ENCODE data around the gene HOXA10.

The HOXA10 gene

DNA sequence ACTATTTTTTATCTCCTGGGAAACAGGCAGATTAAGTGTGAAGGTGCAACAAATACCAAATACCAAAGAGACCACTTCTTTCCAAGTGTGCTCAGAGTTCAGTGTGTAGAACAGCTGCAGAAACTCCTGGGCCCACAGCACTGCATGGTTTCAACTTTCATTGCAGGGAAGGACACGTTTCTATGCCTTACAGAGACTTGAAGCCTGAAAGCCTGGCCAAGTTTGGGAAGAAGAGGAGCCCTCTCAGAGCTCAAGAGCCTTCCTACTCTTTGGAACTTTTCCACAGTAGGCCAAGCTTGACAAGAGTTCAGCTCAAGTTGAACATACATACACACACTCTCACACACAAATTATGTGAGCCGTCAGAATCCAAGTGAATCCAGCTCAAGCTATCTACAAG, 46.1 kb downstream of the HOXA10 start:
- DNase-seq = no peak

DNA sequence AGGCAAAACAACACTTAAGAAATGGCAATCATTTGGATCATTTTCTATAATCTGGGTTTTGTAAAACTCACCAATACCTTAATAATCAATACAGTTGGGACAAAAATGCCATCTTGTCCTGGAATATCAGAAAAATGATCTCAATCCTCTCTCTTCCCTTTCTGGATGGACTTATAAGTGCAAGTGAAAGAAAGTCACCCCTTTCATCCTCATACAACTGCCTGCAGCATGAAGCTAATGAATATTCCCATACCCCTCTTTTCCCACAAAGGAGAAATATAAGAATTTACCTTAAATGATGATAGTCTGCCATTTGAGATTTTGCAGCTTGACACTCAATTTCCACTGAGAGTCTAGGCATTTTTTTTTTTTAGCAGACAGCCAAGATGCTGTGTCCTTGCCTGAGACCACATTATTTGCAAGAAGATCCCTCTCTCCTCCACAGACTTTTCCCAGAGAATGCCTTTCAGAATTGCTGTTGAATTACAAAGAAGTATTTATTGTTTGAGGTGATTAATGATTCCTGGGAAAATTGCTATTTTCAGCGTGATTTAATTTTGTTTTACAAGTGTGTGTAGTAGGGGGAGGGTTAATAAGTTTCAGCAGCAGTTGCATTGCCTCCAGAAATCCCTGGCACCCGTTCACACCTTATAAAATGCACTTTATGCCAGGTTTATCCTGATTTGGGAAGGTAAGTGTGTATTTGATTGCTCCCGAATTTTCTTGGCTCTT, 47.4 kb downstream of the HOXA10 start:
- DNase-seq = no peak

DNA sequence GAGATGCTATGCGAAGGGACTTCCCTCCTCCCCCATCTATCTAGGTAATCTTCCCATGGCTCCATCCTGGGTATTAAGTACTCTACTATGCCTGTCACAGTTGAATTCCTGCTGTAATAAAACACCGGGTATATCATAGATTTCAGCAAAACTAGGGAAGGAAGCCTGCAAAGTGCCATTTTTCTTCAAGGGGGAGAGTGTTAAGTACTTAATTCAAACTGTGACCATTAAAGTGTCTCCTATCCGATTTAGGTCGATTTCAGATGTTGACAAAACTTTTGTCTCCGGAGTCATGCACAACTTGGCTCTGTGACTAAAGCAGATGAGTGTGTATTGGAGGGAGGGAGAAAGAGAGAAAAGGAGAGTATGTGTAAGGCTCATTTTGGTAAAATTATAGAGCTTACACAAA, 48.1 kb downstream of the HOXA10 start:
- DNase-seq = no peak

DNA sequence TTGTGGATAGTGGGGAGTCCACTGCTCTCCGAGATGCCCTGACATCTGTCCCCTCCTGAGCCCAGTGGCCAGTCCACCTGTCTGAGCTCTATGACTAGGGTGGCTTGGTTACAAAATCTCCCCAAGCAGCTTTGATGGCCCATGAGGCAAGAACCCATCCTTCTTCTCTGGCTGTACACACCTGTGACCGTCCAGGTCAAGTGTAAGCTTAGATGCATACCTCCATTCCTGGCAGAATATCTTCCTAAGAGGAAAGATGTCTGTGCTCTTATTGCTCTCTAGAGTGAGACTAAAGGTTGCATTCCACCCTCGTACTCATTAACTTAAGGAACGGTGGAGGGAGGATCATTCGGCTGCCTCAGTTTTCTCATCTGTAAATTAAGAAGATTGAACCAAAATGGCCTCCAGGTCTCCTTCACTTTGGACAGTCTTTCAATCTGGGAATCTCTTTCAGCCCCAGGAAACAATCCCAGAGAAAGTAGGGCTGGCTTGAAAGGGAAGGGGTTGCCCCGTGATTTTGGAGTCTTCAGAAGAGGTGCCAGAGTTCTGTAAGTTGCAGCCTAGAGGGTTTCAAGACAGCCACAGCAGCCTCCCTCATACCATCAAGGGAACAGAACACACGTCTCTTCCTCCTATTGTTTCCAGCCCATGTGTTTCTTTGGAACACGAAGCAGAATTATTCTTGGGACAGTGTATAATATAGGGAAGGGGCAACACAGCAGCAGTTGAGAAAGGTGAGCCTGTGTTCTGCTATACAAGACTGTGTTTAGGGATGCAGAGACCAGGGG, 49.0 kb downstream of the HOXA10 start:
- no peak for DNase-seq

GRCh38 chr7:27124096-27124901, 49.8 kb downstream of the HOXA10 start:
- DNase-seq = no peak

- no peak for DNase-seq
These were observed 50.6 kb downstream of the HOXA10 start for GRCh38 chr7:27123477-27124053.

DNA sequence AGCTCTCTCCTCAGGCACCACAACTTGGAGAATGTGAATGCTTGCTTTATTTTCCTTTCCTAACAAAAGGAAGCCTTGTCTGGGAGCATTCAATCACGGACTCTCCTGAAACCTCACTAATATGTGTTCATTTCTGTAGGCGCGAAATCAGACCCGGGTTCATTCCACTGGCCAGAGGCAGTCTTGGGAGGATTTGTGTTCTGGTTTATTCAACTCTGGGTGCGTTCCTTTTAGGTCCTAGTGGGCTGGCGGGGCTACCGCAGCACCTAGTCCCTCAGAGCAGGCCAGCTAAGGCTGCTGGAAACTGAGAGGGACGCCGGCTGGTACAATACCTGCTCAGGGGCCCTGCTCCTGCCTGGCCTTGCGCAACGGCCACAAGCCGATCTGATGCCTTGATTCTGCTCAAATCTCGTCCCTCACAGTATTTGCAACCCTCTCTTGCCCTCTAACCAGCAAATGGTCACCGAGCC, 51.1 kb downstream of the HOXA10 start:
- no peak for DNase-seq

DNA sequence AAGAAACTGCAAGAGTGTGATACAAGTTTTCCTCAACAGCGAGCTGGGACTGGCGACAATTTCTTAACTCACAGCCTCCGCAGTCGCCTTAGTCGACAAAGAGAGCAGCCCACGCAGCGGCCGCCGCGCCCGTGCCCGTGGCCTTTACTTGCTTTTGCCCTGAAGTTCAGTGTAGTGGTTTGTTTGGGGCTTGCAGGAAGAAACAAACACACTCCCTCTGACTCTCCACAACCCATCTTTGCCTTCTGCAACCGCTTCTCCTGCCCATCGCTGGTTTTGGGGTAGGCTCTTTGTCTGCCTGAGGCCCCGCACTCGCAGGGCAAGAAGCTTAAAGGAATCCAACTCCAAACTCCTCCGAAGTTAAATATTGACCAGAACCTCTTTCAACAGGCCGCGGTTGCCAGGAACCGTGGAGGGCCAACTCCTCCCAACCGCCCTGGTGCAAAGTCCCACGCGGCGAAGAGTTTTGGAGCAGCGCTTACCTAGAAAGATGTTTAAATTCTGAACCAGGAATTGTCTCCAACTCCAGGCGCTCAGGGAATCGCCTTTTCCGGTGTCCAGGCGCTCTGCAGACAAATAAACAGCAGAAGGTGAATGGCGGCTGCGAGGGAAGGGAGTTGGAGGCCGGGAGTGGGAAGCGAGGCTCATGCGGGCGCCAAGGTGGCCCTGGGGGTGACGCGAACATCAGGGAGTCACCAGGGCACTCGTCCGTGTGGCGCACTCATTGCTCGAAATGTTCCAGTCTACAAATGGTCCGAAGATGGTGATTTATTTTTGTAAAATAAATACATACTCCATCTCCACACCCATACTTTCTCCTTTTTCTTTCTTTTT, 51.8 kb downstream of the HOXA10 start:
- DNase-seq = no peak

- no peak for DNase-seq
These were observed 52.4 kb downstream of the HOXA10 start for GRCh38 chr7:27121684-27122076.

Data from effector CD8-positive, alpha-beta T cell (primary cell).